HCT116 (cell line): ENCODE results near the gene ADGRA3. TPM values are rescaled to one million over a fixed set of nuclear protein-coding genes. Genes with fewer than 3 reads are reported as not detected.

ENCODE experiments used
- ATAC-seq: fragments of 200-7000 bp; cut with Tn5 transposase; 2 replicates; pipeline ENCODE4 v1.9.1; 2020; ENCODE audit warnings: mild to moderate bottlenecking, moderate library complexity
- BruUV-seq: library from RNA; stranded (reverse); fragments of 400-500 nt; replicated peaks from 2 replicates; lab custom pipeline; 2021; lab: Mats Ljungman, UMichigan
- CTCF ChIA-PET: fragments of 300-600 bp; sonication (Branson Sonifier 250); formaldehyde crosslinking; loops from one replicate; lab custom pipeline; 2021; ENCODE audit warnings: antibody characterized with exemption; lab: Charles Lee
- POLR2A ChIA-PET: fragments of 300-600, 350-600 bp; sonication (Branson Sonifier 250); formaldehyde crosslinking; loops from one replicate; lab custom pipeline; 2021; ENCODE audit warnings: antibody characterized with exemption; lab: Charles Lee
- RAD21 ChIA-PET, 2 experiments: fragments of 300-600 bp; sonication (Branson Sonifier 250); formaldehyde crosslinking; loops; one replicate each; lab custom pipeline; 2023; ENCODE audit warnings: low total read pairs in 2 of 2; ENCODE audit not compliant: uncharacterized antibody in 2 of 2, unreplicated experiment in 2 of 2, low non-redundant PET in 1 of 2; lab: Charles Lee
- DNase-seq: peaks from one replicate; pipeline ENCODE4 v3.0.0-alpha.2; 2010; ENCODE audit warnings: low read depth, low spot score
- H2AFZ ChIP-seq: fragments of 200-600 bp; shearing (Covaris generic), sonication (generic); 2 replicates; pipeline ENCODE4 v1.6.1; 2017; ENCODE audit warnings: low read depth, mixed run types, mixed read lengths, antibody characterized with exemption, low read length; ENCODE audit not compliant: poor library complexity, severe bottlenecking
- H3K27ac ChIP-seq: 2 replicates; pipeline ENCODE4 v1.5.1; 2012; ENCODE audit warnings: low read depth, low read length
- H3K27me3 ChIP-seq: fragments of 200-600 bp; sonication (generic); 2 replicates; pipeline ENCODE4 v1.6.1; 2016; ENCODE audit warnings: mixed run types, low read length, mixed read lengths; ENCODE audit not compliant: insufficient read depth
- H3K36me3 ChIP-seq, 2 experiments: fragments of 200-500 bp in 1 of 2; fragments of 200-600 bp in 1 of 2; sonication (Bioruptor generic) in 1 of 2; sonication (generic) in 1 of 2; 2 replicates each; pipeline versions ENCODE4 v1.5.1 to v1.6.1; 2014 to 2016; ENCODE audit warnings: low read length in 2 of 2, inconsistent platforms in 1 of 2, mixed read lengths in 1 of 2, mixed run types in 1 of 2; ENCODE audit not compliant: insufficient read depth in 2 of 2, control insufficient read depth in 1 of 2
- H3K4me1 ChIP-seq, 2 experiments: fragments of 200-600 bp in 1 of 2; sonication (generic) in 1 of 2; 2 replicates each; pipeline versions ENCODE4 v1.5.1 to v1.6.1; 2012 to 2017; ENCODE audit warnings: low read length in 2 of 2, inconsistent platforms in 1 of 2, mild to moderate bottlenecking in 1 of 2, mixed read lengths in 1 of 2, mixed run types in 1 of 2, moderate library complexity in 1 of 2; ENCODE audit not compliant: insufficient read depth in 2 of 2, control insufficient read depth in 1 of 2
- H3K4me2 ChIP-seq: fragments of 200-600 bp; sonication (generic); 2 replicates; pipeline ENCODE4 v1.6.1; 2017; ENCODE audit warnings: mixed run types, low read length, mixed read lengths
- H3K4me3 ChIP-seq, 2 experiments: fragments of 200-600 bp in 1 of 2; sonication (generic) in 1 of 2; replicated peaks in 1 of 2; 2 replicates each; pipeline ENCODE4 v1.5.1; 2011 to 2016; ENCODE audit warnings: low read length in 2 of 2, control low read depth in 1 of 2, low read depth in 1 of 2, mild to moderate bottlenecking in 1 of 2, mixed read lengths in 1 of 2, mixed run types in 1 of 2
- H3K79me2 ChIP-seq: fragments of 200-600 bp; sonication (generic); 2 replicates; pipeline ENCODE4 v1.6.1; 2017; ENCODE audit warnings: mild to moderate bottlenecking, mixed run types, low read length, moderate library complexity, mixed read lengths; ENCODE audit not compliant: insufficient read depth
- H3K9ac ChIP-seq: fragments of 200-600 bp; sonication (generic); 2 replicates; pipeline ENCODE4 v1.6.1; 2016; ENCODE audit warnings: low read length, mixed read lengths
- H3K9me2 ChIP-seq: fragments of 200-600 bp; sonication (generic), shearing (Covaris generic); 2 replicates; pipeline ENCODE4 v1.6.1; 2017; ENCODE audit warnings: mixed run types, mild to moderate bottlenecking, moderate library complexity; ENCODE audit not compliant: insufficient read depth
- H3K9me3 ChIP-seq, 2 experiments: fragments of 200-500 bp in 1 of 2; fragments of 200-600 bp in 1 of 2; sonication (Bioruptor generic) in 1 of 2; sonication (generic) in 1 of 2; 2 replicates each; pipeline ENCODE4 v1.6.1; 2014 to 2017; ENCODE audit warnings: low read length in 2 of 2, mixed read lengths in 2 of 2, inconsistent platforms in 1 of 2, low read depth in 1 of 2, mild to moderate bottlenecking in 1 of 2, mixed run types in 1 of 2, moderate library complexity in 1 of 2; ENCODE audit not compliant: control insufficient read depth in 1 of 2, insufficient read depth in 1 of 2
- H4K20me1 ChIP-seq: fragments of 200-600 bp; sonication (generic), shearing (Covaris generic); 2 replicates; pipeline ENCODE4 v1.6.1; 2017; ENCODE audit warnings: mixed run types, mild to moderate bottlenecking, moderate library complexity; ENCODE audit not compliant: insufficient read depth
- CBX3 ChIP-seq: IDR thresholded peaks from 2 replicates; pipeline ENCODE4 v1.6.1; 2012; ENCODE audit warnings: low read depth
- CEBPB ChIP-seq: IDR thresholded peaks from 2 replicates; pipeline ENCODE4 v1.6.1; 2012; ENCODE audit warnings: low read depth
- CTCF ChIP-seq, 3 experiments: fragments of 200-600 bp in 1 of 3; sonication (generic) in 1 of 3; IDR thresholded peaks in 2 of 3; conservative IDR thresholded peaks in 1 of 3; 2 replicates each; pipeline ENCODE4 v1.5.1; 2012 to 2017; ENCODE audit warnings: low read depth in 2 of 3, low read length in 2 of 3, antibody characterized with exemption in 1 of 3, borderline replicate concordance in 1 of 3, control low read depth in 1 of 3, mild to moderate bottlenecking in 1 of 3, mixed read lengths in 1 of 3, mixed run types in 1 of 3, moderate library complexity in 1 of 3; ENCODE audit not compliant: insufficient read depth in 1 of 3
- EZH2phosphoT487 ChIP-seq: fragments of 200-600 bp; IDR thresholded peaks from 2 replicates; pipeline ENCODE4 v1.6.1; 2018; ENCODE audit warnings: antibody characterized with exemption, borderline replicate concordance
- FOSL1 ChIP-seq: IDR thresholded peaks from 2 replicates; pipeline ENCODE4 v1.6.1; 2012; ENCODE audit warnings: low read depth
- JUND ChIP-seq: IDR thresholded peaks from 2 replicates; pipeline ENCODE4 v1.6.1; 2012
- MAX ChIP-seq: IDR thresholded peaks from 2 replicates; pipeline ENCODE4 v1.6.1; 2012
- POLR2AphosphoS5 ChIP-seq: IDR thresholded peaks from 2 replicates; pipeline ENCODE4 v1.6.1; 2011; ENCODE audit warnings: mild to moderate bottlenecking, low read depth, low read length, moderate library complexity
- RAD21 ChIP-seq: IDR thresholded peaks from 2 replicates; pipeline ENCODE4 v1.6.1; 2012; ENCODE audit warnings: low read depth, mild to moderate bottlenecking
- SIN3A ChIP-seq: IDR thresholded peaks from 2 replicates; pipeline ENCODE4 v1.6.1; 2012; ENCODE audit warnings: low read depth
- SP1 ChIP-seq: IDR thresholded peaks from 2 replicates; pipeline ENCODE4 v1.6.1; 2012; ENCODE audit warnings: low read depth
- SRF ChIP-seq: IDR thresholded peaks from 2 replicates; pipeline ENCODE4 v1.6.1; 2012; ENCODE audit warnings: low read depth
- ZBTB33 ChIP-seq: IDR thresholded peaks from 2 replicates; pipeline ENCODE4 v1.6.1; 2011; ENCODE audit warnings: mild to moderate bottlenecking, low read length, moderate library complexity; ENCODE audit not compliant: insufficient replicate concordance; ENCODE audit errors: extremely low read depth
- ZNF274 ChIP-seq: fragments of 200-500 bp; sonication (Bioruptor generic); IDR thresholded peaks from 2 replicates; pipeline ENCODE4 v1.6.1; 2014; ENCODE audit warnings: mild to moderate bottlenecking, low read depth, low read length, inconsistent platforms
- intact Hi-C: fragments of 100-400 bp; cut with micrococcal nuclease; formaldehyde crosslinking; loops from 2 replicates; pipeline ENCODE4 v1.10.0; 2022
- total RNA-seq: library from RNA; stranded (reverse); gene quantifications from one replicate; pipeline ENCODE4 v1.2.1, GENCODE V29; 2021; ENCODE audit not compliant: unreplicated experiment

The ADGRA3 gene
- total RNA-seq, 1 experiment from 2014 or later: 43.0 TPM

GRCh38 chr4:22552812-22553211, 36.9 kb upstream of the ADGRA3 start:
- Histone ChIP-seq H2AFZ (no peak overlapping the region), H3K9me2 (no peaks in the 10 kb centered on the region), H3K27me3 (no peaks in the 10 kb centered on the region), H3K4me2 (no peak overlapping the region), H3K9me3 (no peaks in the 10 kb centered on the region), H3K9ac (no peak overlapping the region), H4K20me1 (no peaks in the 10 kb centered on the region), H3K4me1 (no peaks in the 10 kb centered on the region), H3K27ac (no peak overlapping the region), H3K79me2 (no peaks in the 10 kb centered on the region), H3K4me3 (no peak overlapping the region), H3K36me3 (no peaks in the 10 kb centered on the region)
- ChIA-PET RAD21 (no interaction called here), CTCF (no interaction called here), POLR2A (no interaction called here)
- ATAC-seq (no peak), DNase-seq (no peak)
- no TSS peak for BruUV-seq
- intact Hi-C loops: no loop called here
- TF ChIP-seq ZNF274 (no peak), RAD21 (no peak), CEBPB (no peak), CBX3 (no peak)

GRCh38 chr4:22551550-22551949, 35.7 kb upstream of the ADGRA3 start:
- intact Hi-C loops: no loop called here
- DNase-seq (no peak), ATAC-seq (no peak)
- CTCF ChIA-PET: no interaction called here
- Histone ChIP-seq H3K9ac (no peak overlapping the region), H3K9me2 (no peaks in the 10 kb centered on the region), H3K36me3 (no peaks in the 10 kb centered on the region), H3K27me3 (no peaks in the 10 kb centered on the region), H3K4me2 (no peak overlapping the region), H3K4me1 (no peaks in the 10 kb centered on the region), H3K4me3 (no peak overlapping the region), H3K79me2 (no peaks in the 10 kb centered on the region), H2AFZ (no peak overlapping the region), H3K27ac (no peak overlapping the region), H4K20me1 (no peaks in the 10 kb centered on the region), H3K9me3 (no peaks in the 10 kb centered on the region)
- POLR2A ChIA-PET: no interaction called here
- BruUV-seq: no TSS peak
- TF ChIP-seq POLR2AphosphoS5 (no peak), JUND (no peak), FOSL1 (no peak), MAX (no peak), SIN3A (no peak), SP1 (no peak), CTCF (IDR thresholded peaks at IDR 0.05 in 2 of 3, conservative IDR thresholded peaks at IDR 0.05 in 1 of 3; ENCODE audit: borderline replicate concordance in 1 of 3, insufficient read depth in 1 of 3, low read depth in 2 of 3, low read length in 2 of 3) (no peak), ZNF274 (no peak), EZH2phosphoT487 (no peak), ZBTB33 (no peak), SRF (no peak)
- RAD21 ChIA-PET: no interaction called here
